GM12892 (cell line): ENCODE results near the gene ZNF275.

Experiments used
- DNase-seq: peaks from one replicate; pipeline ENCODE4 v3.0.0; 2011; ENCODE audit not compliant: insufficient read length
- FAIRE-seq: peaks from 2 replicates; lab custom pipeline; 2011; peaks lifted over from hg19 to GRCh38; lab: Jason Lieb, UNC
- POLR2A ChIP-seq: IDR thresholded peaks from 2 replicates; pipeline ENCODE4 v1.6.1; 2011; ENCODE audit warnings: low read depth, low read length, control low read depth
- POLR2AphosphoS5 ChIP-seq: IDR thresholded peaks from 2 replicates; pipeline ENCODE4 v1.6.1; 2011; ENCODE audit warnings: low read depth, low read length, control low read depth
- TAF1 ChIP-seq: IDR thresholded peaks from 2 replicates; pipeline ENCODE4 v1.6.1; 2011; ENCODE audit warnings: low read depth, mild to moderate bottlenecking, control low read depth, low read length, borderline replicate concordance

Gene ZNF275

DNA sequence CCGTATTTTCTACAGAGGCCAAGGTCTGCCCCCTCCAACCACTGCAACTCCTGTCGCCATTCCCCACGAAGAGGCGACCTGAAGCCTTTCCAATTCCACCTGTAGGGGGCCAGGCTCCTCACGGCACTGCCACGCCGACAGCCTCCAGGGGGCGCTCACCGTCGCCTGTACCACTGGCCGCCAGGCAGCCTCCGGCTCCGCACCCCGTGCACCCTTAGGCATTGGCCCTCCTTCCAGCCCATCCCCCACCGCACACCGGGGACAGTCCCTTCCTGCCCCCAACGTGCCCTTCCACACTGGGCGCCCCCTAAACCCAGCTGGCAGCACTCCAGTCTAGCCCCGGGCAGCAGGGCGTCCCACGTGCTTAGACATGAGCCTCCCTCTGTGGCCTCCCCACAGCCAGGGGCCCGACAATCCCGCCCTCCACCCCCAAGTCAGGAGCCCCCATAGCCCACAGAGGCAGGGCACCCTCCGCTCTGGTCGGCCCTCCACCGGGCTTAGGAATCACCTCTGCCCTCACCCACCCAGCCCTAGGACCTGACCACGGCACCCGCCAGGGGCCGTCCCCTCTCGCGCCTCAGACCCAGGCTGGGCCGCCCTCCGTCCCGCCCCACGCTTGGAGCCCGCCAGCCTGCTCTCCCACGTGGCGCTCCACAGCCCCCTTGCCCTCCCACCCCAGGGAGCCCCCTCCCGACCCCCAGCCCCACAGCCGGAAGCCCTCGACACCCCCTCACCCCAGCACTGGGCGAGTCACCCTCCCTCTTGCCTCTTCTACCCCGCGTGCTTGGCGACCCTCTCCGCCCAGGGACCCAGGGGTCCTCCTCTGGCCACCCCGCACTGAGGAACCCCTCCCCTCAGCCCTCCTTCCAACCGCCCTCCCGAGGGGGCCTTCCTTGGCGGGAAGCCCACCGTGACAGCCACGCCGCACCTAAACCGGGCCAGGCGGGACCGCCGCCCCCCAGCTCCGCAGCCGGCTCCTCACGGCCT is 66.5 kb downstream of the ZNF275 start:
- TF ChIP-seq POLR2A (no peak), POLR2AphosphoS5 (no peak), TAF1 (no peak)
- no peak for FAIRE-seq
- peak; percentile 72 for DNase-seq

GRCh38 chrX:153401133-153401764 is 67.3 kb downstream of the ZNF275 start, which contains the start of gene PNMA6E:
Gene PNMA6E (minus strand): TSS chrX:153401350. CDS start chrX:153398849, 2,501 bp downstream.
- no peak for TF ChIP-seq POLR2AphosphoS5
- no peak for TF ChIP-seq TAF1
- no peak for TF ChIP-seq POLR2A
- DNase-seq (no peak), FAIRE-seq (no peak)
